Measurements from ENCODE around the gene IGSF21. TPM values are rescaled to one million over a fixed set of nuclear protein-coding genes. Genes with fewer than 3 reads are reported as not detected.

The IGSF21 gene
- total RNA-seq, 2 experiments from 2014 or later: not detected

DNA sequence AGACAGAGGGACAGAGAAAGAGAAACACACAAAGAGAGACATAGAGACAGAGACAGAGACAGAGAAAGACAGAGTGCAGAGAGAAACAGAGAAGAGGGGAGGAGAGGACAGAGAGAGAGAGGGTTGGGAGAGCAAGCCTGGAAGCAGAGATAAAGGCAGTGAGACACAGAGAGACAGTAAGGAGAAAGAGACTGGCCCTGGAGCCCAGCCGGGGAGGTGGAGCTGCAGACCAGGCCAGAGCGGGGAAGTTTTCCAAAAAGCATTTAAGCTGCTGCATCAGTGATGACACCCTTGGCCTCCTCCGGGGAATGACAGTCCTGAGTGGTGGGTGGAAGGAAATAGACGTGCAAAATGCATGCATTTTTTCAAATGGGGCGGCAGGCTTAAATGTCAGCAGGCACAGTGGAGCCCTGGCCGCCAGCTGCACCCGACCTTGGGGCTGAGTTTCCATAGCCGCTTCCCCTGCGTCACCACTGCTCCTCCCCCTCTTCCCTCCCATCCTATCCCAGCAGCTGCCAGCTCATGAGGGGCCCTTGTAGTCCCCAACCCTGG, 277.7 kb downstream of the IGSF21 start:
- Mint-ChIP-seq H3K4me1 (ENCODE audit: low read depth) (peaks cover 2% of the 10 kb centered on the region), H3K36me3 (ENCODE audit: low read depth) (no peaks in the 10 kb centered on the region), H3K4me3 (no peak overlapping the region), H3K9me3 (no peaks in the 10 kb centered on the region), H3K27ac (peak overlapping the region; percentile 4), H3K27me3 (peaks cover 20% of the 10 kb centered on the region)
- TF ChIP-seq, protein P1, sequence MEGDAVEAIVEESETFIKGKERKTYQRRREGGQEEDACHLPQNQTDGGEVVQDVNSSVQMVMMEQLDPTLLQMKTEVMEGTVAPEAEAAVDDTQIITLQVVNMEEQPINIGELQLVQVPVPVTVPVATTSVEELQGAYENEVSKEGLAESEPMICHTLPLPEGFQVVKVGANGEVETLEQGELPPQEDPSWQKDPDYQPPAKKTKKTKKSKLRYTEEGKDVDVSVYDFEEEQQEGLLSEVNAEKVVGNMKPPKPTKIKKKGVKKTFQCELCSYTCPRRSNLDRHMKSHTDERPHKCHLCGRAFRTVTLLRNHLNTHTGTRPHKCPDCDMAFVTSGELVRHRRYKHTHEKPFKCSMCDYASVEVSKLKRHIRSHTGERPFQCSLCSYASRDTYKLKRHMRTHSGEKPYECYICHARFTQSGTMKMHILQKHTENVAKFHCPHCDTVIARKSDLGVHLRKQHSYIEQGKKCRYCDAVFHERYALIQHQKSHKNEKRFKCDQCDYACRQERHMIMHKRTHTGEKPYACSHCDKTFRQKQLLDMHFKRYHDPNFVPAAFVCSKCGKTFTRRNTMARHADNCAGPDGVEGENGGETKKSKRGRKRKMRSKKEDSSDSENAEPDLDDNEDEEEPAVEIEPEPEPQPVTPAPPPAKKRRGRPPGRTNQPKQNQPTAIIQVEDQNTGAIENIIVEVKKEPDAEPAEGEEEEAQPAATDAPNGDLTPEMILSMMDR (IDR thresholded peaks at IDR 0.05): no peak
- peak; percentile 66 for ATAC-seq
- ChIA-PET CTCF (no interaction called here), POLR2A (no interaction called here)
- intact Hi-C loops (cut with micrococcal nuclease): no loop called here
- peak; percentile 52 for DNase-seq

DNA sequence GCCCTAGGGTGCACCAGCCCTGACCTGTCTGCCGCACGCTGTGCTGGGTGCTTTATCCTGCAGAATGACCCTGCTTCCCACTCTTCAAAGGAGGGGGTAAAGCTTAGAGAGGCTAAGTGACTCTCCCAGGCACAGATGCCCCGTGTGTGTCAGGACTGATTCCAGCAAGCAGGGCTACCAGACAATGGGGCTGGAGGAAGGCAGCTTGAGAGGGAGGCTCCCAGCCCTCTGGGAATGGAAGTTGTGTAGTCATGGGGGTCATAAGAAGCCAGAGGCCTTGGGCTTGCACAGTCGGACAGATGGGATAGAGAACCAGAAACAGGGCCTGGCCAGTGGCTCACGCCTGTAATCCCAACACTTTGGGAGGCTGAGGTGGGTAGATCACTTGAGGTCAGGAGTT, 279.0 kb downstream of the IGSF21 start:
- ChIA-PET POLR2A (no interaction called here), CTCF (no interaction called here)
- TF ChIP-seq, protein P1 (IDR thresholded peaks at IDR 0.05): no peak
- DNase-seq: no peak
- Mint-ChIP-seq H3K9me3 (no peaks in the 10 kb centered on the region), H3K4me1 (ENCODE audit: low read depth) (peaks cover 2% of the 10 kb centered on the region), H3K36me3 (ENCODE audit: low read depth) (no peaks in the 10 kb centered on the region), H3K27me3 (peaks cover 13% of the 10 kb centered on the region), H3K4me3 (no peak overlapping the region), H3K27ac (no peak overlapping the region)
- intact Hi-C loops (cut with micrococcal nuclease): no loop called here
- ATAC-seq: no peak

DNA sequence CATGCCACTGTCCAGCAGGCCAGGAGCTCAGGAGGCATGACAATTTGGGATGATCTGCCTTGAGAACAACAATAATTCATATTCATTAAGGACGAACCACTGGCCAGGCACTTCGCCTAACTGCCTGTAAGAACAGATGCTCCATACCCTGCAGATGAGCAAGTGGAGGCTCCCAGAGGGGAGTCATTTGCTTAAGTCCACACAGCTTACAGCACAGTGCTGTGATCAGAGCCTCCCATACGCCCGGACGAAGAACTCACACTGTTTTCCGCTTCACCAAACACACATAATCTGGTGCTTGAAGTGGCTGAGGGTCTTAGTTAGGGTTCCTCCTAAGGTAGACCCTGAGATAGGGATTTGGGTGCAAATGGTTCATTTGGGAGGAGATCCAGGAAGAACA, 279.7 kb downstream of the IGSF21 start:
- intact Hi-C loops (cut with micrococcal nuclease): no loop called here
- ChIA-PET CTCF (no interaction called here), POLR2A (no interaction called here)
- Mint-ChIP-seq H3K27me3 (peaks cover 11% of the 10 kb centered on the region), H3K36me3 (ENCODE audit: low read depth) (no peaks in the 10 kb centered on the region), H3K9me3 (no peaks in the 10 kb centered on the region), H3K4me1 (ENCODE audit: low read depth) (peaks cover 2% of the 10 kb centered on the region), H3K27ac (no peak overlapping the region), H3K4me3 (no peak overlapping the region)
- DNase-seq: no peak
- TF ChIP-seq, protein P1 (IDR thresholded peaks at IDR 0.05): no peak
- no peak for ATAC-seq

DNA sequence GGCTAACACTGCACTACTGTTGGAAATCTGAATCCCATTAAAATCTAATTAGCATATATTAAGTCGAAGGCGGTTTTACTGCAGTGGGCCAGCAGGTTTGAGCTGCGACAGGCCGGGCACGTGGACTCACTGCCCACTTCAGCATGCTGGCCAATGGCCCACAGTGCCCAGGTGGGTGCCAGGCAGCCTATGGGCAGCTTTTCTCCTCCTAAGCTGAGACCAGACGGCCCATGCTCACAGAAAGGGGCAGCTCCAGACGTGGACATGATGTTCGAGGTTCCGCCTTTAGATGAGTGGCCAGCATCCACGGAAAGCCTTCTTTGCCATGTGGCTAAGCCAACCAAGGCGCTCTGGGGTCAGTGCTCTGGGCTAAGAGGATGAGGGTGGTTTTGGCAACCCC, 283.4 kb downstream of the IGSF21 start:
- Mint-ChIP-seq H3K36me3 (ENCODE audit: low read depth) (no peaks in the 10 kb centered on the region), H3K27me3 (peaks cover 2% of the 10 kb centered on the region), H3K4me3 (no peak overlapping the region), H3K9me3 (no peaks in the 10 kb centered on the region), H3K27ac (no peak overlapping the region), H3K4me1 (ENCODE audit: low read depth) (no peaks in the 10 kb centered on the region)
- intact Hi-C loops (cut with micrococcal nuclease): no loop called here
- POLR2A ChIA-PET: no interaction called here
- ATAC-seq: no peak
- TF ChIP-seq, protein P1 (IDR thresholded peaks at IDR 0.05): no peak
- CTCF ChIA-PET: no interaction called here
- no peak for DNase-seq

DNA sequence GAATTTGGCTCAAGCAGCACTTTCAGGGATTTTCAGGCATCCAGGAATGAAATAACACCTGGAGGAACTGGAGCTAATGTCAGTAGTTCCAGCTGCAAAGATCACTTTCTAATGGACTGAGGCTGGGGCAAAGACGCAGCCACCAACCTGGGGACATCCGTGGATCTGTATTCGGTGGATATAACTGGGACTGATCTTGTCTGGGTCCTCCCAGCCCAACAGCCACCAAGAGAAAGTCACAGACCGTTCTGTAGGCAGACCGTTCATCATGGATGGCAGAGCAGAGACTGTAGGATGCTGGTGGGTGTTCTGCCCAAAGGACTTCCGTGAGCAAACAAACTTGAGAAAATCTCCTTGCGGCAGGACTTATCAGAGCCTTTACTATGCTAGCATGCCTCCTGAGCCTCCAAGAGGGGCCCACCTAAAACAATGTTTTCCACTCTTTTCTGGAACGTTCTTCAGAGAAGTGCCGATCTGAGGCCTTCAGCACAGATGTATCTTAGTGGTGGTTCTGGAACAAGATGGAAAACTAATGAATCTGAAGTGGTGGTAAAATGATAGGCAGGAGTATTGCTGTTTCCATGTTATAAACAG, 287.1 kb downstream of the IGSF21 start:
- ATAC-seq (no peak), DNase-seq (no peak)
- H3K4me3 Mint-ChIP-seq: no peak overlapping the region
- ChIA-PET POLR2A (no interaction called here), CTCF (no interaction called here)
- no peaks in the 10 kb centered on the region for H3K9me3 Mint-ChIP-seq
- intact Hi-C loops (cut with micrococcal nuclease): no loop called here
- TF ChIP-seq, protein P1 (IDR thresholded peaks at IDR 0.05): no peak
- H3K4me1 Mint-ChIP-seq (ENCODE audit: low read depth): no peaks in the 10 kb centered on the region
- H3K27ac Mint-ChIP-seq: no peak overlapping the region
- H3K27me3 Mint-ChIP-seq: peaks cover 4% of the 10 kb centered on the region
- H3K36me3 Mint-ChIP-seq (ENCODE audit: low read depth): no peaks in the 10 kb centered on the region

Data from activated CD8-positive, alpha-beta T cell treated with anti-CD3 and anti-CD28 coated beads for 36 hours (primary cell).